ENCODE results near the gene GPER1.
"Not testable (repeated sequence)": the region's sequence is repeated elsewhere in the genome, so short reads cannot be mapped to it uniquely, and the experiment has no call there.

Gene GPER1

GRCh38 chr7:1068619-1069018 is 19.3 kb upstream of the GPER1 start:
- DNase-seq (ENCODE audit: low read depth): no peak

GRCh38 chr7:1070544-1071011 is 17.3 kb upstream of the GPER1 start:
- DNase-seq (ENCODE audit: low read depth): no peak

GRCh38 chr7:1071731-1072254 is 16.1 kb upstream of the GPER1 start:
- no peak for DNase-seq (ENCODE audit: low read depth)

GRCh38 chr7:1073142-1073977 is 14.6 kb upstream of the GPER1 start:
- no peak for DNase-seq (ENCODE audit: low read depth)

GRCh38 chr7:1074018-1074417 is 13.9 kb upstream of the GPER1 start:
- DNase-seq (ENCODE audit: low read depth): not testable (repeated sequence)

GRCh38 chr7:1074593-1075431 is 13.1 kb upstream of the GPER1 start:
- no peak for DNase-seq (ENCODE audit: low read depth)

GRCh38 chr7:1076184-1077072 is 11.5 kb upstream of the GPER1 start:
- DNase-seq (ENCODE audit: low read depth): no peak

GRCh38 chr7:1078519-1078918 is 9.4 kb upstream of the GPER1 start:
- no peak for DNase-seq (ENCODE audit: low read depth)

GRCh38 chr7:1078985-1079384 is 8.9 kb upstream of the GPER1 start:
- no peak for DNase-seq (ENCODE audit: low read depth)

- no peak for DNase-seq (ENCODE audit: low read depth)
Observed at GRCh38 chr7:1079546-1079945, 8.4 kb upstream of the GPER1 start.

GRCh38 chr7:1080252-1080920 is 7.5 kb upstream of the GPER1 start:
- DNase-seq (ENCODE audit: low read depth): no peak

- no peak for DNase-seq (ENCODE audit: low read depth)
Observed at GRCh38 chr7:1080921-1081255, 7.0 kb upstream of the GPER1 start.

GRCh38 chr7:1081336-1081735 is 6.6 kb upstream of the GPER1 start:
- no peak for DNase-seq (ENCODE audit: low read depth)

- no peak for DNase-seq (ENCODE audit: low read depth)
Observed at GRCh38 chr7:1081931-1082401, 5.9 kb upstream of the GPER1 start.

GRCh38 chr7:1083729-1084657 is 3.9 kb upstream of the GPER1 start:
- DNase-seq (ENCODE audit: low read depth): no peak

- no peak for DNase-seq (ENCODE audit: low read depth)
Observed at GRCh38 chr7:1085266-1085665, 2.6 kb upstream of the GPER1 start.

GRCh38 chr7:1085910-1086421 is 1.9 kb upstream of the GPER1 start:
- no peak for DNase-seq (ENCODE audit: low read depth)

- no peak for DNase-seq (ENCODE audit: low read depth)
Observed at GRCh38 chr7:1086588-1087464, 1.1 kb upstream of the GPER1 start.

GRCh38 chr7:1087465-1087814 is 473 bp upstream of the GPER1 start:
- DNase-seq (ENCODE audit: low read depth): no peak
